GM18511 (cell line): ENCODE results near the gene H2AZ2.
"Not testable (repeated sequence)": the region's sequence is repeated elsewhere in the genome, so short reads cannot be mapped to it uniquely, and the experiment has no call there.

Experiments
- ATAC-seq: cut with Tn5 transposase; IDR thresholded peaks from one replicate; pipeline ENCODE4 v1.9.1; 2021; ENCODE audit warnings: mild to moderate bottlenecking, moderate library complexity; ENCODE audit not compliant: unreplicated experiment

Gene H2AZ2

DNA sequence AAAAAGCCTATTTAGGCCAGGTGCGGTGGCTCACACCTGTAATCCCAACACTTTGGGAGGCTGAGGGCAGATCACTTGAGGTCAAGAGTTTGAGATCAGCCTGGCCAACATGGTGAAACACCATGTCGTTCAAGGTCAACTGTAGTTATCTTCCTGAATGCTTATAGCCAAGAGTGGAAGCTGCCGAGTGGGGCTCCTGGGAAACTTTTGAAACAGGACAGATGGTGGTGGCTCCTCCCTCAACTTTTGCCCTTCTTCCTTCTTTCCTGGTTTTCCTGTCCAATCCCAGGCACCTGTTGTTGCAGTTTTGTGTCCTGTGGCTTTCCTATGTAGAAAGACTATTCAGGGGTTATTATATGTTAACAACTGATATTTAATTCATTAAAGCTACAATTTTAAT is 60.1 kb downstream of the H2AZ2 start:
- no peak for ATAC-seq

- ATAC-seq, result no peak
Observed at GRCh38 chr7:44787041-44787440, 60.8 kb downstream of the H2AZ2 start.

GRCh38 chr7:44785218-44785617 is 62.7 kb downstream of the H2AZ2 start:
- not testable (repeated sequence) for ATAC-seq

- ATAC-seq, result no peak
Observed at GRCh38 chr7:44784364-44784763, 63.5 kb downstream of the H2AZ2 start.

DNA sequence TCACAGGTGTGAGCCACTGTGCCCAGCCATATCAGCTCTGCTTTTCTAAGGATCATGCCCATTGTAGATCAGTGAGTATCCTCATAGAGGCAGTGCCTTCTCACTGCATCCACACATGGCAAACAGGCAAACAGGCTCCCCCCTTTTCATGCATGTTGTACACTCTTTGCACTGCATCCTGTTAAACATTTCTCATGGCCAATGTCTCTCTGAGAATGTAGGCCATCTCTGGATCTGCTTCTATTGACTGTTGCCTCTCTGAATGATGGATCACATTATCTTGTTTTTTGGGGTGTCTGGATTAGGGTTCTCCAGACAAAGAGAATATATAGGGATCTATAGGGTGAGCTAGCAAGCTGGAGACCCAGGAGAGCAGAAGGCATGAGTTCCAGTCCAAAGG is 64.5 kb downstream of the H2AZ2 start:
- ATAC-seq, result no peak

GRCh38 chr7:44782460-44782859 is 65.4 kb downstream of the H2AZ2 start:
- no peak for ATAC-seq
